Skeletal muscle tissue (tissue), 4 donors: ENCODE measurements around the gene RPL10. TPM values are rescaled to one million over a fixed set of nuclear protein-coding genes. Genes with fewer than 3 reads are reported as not detected.

Experiments
- H3K27ac ChIP-seq: one replicate; pipeline ENCODE4 v1.7.0; 2013; ENCODE audit warnings: mild to moderate bottlenecking, low read depth, low read length, inconsistent platforms
- H3K27me3 ChIP-seq, 3 donors: one replicate each; pipeline ENCODE4 v1.7.0; 2013; ENCODE audit warnings: low read length in 3 of 3; ENCODE audit not compliant: control insufficient read depth in 3 of 3, insufficient read depth in 3 of 3
- H3K36me3 ChIP-seq, 3 donors: one replicate each; pipeline ENCODE4 v1.7.0; 2013; ENCODE audit warnings: low read length in 3 of 3; ENCODE audit not compliant: control insufficient read depth in 3 of 3, insufficient read depth in 3 of 3
- H3K4me1 ChIP-seq, 3 donors: one replicate each; pipeline ENCODE4 v1.7.0; 2013; ENCODE audit warnings: low read length in 3 of 3, mild to moderate bottlenecking in 3 of 3; ENCODE audit not compliant: control insufficient read depth in 3 of 3, insufficient read depth in 3 of 3
- H3K4me3 ChIP-seq, 3 donors: one replicate each; pipeline ENCODE4 v1.7.0; 2013; ENCODE audit warnings: low read length in 3 of 3
- H3K9ac ChIP-seq, 3 donors: one replicate each; pipeline ENCODE4 v1.7.0; 2013; ENCODE audit warnings: low read length in 3 of 3, mild to moderate bottlenecking in 3 of 3, moderate library complexity in 2 of 3, low read depth in 1 of 3
- H3K9me3 ChIP-seq, 3 donors: one replicate each; pipeline ENCODE4 v1.7.0; 2013; ENCODE audit warnings: low read length in 3 of 3; ENCODE audit not compliant: control insufficient read depth in 3 of 3
- total RNA-seq: library from RNA; depleted of rRNA; stranded (reverse); fragments of >200 nt; gene quantifications from one replicate; pipeline ENCODE4 v1.2.3, GENCODE V29; 2014
- donor health status: Osteomylitis.

The RPL10 gene
- total RNA-seq: 4,963 TPM

DNA sequence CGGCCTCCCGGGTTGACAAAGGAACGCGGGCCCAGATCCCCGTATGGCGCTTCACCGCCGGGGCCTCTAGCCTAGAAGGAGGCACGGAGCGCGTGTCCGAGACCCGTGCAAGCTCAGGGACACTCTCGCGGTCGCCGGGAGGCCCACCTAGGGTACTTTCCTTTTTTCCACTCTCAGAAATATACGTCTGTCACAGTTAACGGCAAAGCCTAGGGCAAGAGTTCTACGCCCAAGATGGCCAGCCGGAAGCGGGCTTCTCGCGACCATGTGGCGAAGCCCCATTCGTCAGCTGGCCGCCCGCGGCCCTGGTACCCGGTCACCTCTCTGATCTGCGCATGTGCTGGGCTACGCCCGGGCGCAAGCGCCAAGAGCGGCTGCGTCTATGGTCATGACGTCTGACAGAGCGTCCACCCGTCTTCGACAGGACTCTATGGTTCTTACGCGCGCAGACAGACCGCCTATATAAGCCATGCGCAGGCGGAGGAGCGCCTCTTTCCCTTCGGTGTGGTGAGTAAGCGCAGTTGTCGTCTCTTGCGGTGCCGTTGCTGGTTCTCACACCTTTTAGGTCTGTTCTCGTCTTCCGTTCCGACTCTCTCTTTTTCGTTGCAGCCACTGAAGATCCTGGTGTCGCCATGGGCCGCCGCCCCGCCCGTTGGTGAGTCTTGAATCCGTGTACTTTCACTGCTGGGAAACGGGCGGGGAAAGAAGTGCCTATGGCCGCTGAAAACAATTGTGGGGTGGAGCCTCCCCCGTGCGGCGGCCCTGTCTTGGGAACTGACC is at the start of gene RPL10:
Gene RPL10 (plus strand): TSS at position 490 of the 780 bp plus-strand sequence. CDS start 143 bp downstream, at position 633.
- H3K4me3 ChIP-seq: peak within 1 kb of the TSS; percentile 74 to 91 (median 89)
- H3K4me1 ChIP-seq: peaks cover 18 to 29% (median 25%) of the 10 kb centered on the region in 3 donors
- H3K27me3 ChIP-seq: no peaks in the 10 kb centered on the region
- H3K9me3 ChIP-seq: no peaks in the 10 kb centered on the region
- peaks cover 18 to 22% (median 22%) of the 10 kb centered on the region in 3 donors for H3K36me3 ChIP-seq
- H3K27ac ChIP-seq: peak within 1 kb of the TSS; percentile 97
- peak within 1 kb of the TSS; percentile 95 to 99 (median 97) for H3K9ac ChIP-seq

DNA sequence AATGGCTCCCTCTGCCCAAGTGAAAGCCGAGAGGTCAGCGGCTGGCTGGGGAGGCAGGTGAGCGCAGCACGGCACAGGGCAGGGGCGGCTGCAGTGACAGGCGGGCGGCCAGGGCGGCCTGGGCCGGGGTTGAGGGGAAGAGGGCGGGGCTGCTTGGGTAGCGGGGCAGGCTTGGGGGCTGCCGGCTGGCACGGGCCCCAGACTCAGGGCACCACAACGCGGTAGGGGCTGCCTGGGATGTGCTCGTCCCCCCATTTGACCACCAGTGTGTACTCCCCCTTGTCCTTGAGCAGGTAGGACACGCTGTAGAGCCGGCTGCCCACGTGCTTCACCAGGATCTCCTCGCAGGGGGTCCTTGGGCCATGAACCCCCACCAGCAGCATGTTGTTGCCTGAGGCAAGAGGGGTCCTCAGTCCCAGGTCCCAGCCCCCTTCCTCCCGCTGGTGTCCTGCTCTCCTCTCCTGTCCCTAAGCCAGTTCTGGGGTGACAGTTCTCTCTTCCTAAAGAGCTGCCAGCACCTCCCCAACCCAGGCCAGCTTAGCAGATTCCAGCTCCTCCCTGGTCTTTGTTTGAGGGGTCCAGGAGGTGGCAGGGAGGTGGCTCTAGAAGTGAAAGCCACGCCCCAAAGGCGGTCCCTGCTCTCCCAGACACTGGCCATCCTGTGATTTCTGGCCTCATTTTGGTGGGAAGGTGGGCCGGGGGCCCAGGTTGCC is 49.4 kb upstream of the RPL10 start:
- Histone ChIP-seq H3K4me3 (no peak overlapping the region), H3K36me3 (peaks cover 7 to 16% (median 12%) of the 10 kb centered on the region in 3 donors), H3K27me3 (no peaks in the 10 kb centered on the region), H3K9me3 (no peaks in the 10 kb centered on the region), H3K9ac (no peak overlapping the region), H3K27ac (no peak overlapping the region), H3K4me1 (no peaks in the 10 kb centered on the region)

DNA sequence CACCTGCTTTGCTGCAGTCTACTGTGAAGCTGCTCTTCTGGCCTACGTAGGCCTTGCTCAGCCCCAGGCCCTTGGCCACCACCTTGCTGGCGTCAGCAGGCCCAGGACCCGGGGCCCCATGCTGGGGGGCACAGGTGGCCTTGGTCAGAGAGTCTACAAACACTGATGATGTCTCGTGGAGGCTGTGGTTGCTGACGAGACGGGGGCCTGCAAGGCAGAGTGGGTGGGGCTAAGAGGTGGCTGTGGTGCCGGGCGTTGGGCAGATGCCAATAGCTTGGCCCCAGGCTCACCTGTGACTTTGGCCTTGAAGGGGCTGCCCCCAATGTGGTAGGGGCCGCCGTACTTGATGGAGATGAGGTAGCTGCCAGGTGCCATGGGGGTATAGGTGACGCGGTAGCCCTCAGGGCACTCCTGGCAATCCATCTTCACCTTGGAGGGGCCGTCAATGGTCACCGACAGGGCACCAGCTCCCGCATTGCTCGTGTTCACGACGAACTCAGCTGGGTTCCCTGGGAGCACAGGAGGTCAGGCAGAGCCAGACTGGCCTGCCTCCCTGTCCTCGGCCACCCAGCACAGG is 48.7 kb upstream of the RPL10 start:
- Histone ChIP-seq H3K36me3 (peaks cover 12 to 19% (median 16%) of the 10 kb centered on the region in 3 donors), H3K9ac (no peak overlapping the region), H3K9me3 (no peaks in the 10 kb centered on the region), H3K27ac (no peak overlapping the region), H3K4me3 (no peak overlapping the region), H3K27me3 (no peaks in the 10 kb centered on the region), H3K4me1 (no peaks in the 10 kb centered on the region)

DNA sequence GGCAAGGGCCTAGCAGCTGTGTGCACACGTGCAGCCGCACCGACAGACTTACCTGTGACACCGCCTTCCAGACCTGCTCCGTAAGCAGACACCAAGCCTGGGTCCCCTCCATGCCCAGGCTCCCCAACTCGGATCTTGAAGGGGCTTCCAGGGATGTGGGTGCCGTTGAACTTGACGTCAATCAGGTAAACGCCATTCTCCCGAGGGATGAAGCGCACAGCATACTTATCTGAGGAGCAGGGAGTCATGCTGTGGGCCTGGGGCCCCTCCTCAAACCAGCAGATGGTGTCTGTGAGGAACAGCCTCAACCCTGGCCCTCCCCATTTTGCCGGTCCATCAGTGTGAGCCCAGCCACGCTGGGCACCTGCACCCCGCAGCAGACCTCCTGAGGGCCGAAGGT is 48.2 kb upstream of the RPL10 start:
- H3K9ac ChIP-seq: no peak overlapping the region
- H3K4me3 ChIP-seq: no peak overlapping the region
- no peaks in the 10 kb centered on the region for H3K4me1 ChIP-seq
- H3K36me3 ChIP-seq: peaks cover 12 to 19% (median 16%) of the 10 kb centered on the region in 3 donors
- no peaks in the 10 kb centered on the region for H3K9me3 ChIP-seq
- no peak overlapping the region for H3K27ac ChIP-seq
- no peaks in the 10 kb centered on the region for H3K27me3 ChIP-seq

DNA sequence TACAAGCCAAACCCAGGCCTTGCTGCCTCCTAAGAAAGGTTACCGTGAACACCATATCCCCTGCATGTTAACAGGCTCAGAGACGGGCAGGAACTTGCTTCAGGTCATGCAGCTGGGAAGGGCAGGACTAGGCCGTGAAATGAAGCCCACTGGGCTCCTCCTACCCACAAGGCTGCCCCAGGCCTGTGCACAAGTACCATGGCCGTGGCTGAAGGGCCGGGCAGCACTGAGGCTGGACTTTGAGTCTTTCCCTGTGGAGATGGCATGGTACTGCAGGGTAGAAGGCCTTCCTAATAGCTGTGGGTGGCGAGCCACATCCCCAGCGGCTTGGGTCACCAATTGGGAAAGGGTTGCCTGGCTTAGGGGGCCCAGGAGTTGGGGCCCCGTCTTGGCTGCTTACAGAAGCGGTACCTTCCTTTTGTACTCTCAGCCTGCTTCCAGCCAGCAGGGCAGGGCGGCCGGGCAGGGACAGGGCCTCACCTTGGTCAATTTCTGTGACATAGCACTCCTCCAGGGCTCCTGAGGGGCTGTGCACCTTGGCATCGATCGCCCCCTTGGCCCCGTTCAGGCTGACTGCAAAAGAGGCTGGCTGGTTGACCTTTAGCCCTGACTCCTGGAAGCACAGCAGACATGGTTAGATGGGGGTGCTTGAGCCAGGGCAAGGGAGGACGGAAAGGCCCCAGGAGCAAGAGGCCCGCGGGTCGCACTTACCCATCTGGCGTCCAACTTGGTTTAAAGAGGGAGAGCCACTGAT is 47.6 kb upstream of the RPL10 start:
- Histone ChIP-seq H3K27me3 (no peaks in the 10 kb centered on the region), H3K36me3 (peaks cover 12 to 19% (median 16%) of the 10 kb centered on the region in 3 donors), H3K9me3 (no peaks in the 10 kb centered on the region), H3K9ac (no peak overlapping the region), H3K4me1 (no peaks in the 10 kb centered on the region), H3K4me3 (no peak overlapping the region), H3K27ac (no peak overlapping the region)

DNA sequence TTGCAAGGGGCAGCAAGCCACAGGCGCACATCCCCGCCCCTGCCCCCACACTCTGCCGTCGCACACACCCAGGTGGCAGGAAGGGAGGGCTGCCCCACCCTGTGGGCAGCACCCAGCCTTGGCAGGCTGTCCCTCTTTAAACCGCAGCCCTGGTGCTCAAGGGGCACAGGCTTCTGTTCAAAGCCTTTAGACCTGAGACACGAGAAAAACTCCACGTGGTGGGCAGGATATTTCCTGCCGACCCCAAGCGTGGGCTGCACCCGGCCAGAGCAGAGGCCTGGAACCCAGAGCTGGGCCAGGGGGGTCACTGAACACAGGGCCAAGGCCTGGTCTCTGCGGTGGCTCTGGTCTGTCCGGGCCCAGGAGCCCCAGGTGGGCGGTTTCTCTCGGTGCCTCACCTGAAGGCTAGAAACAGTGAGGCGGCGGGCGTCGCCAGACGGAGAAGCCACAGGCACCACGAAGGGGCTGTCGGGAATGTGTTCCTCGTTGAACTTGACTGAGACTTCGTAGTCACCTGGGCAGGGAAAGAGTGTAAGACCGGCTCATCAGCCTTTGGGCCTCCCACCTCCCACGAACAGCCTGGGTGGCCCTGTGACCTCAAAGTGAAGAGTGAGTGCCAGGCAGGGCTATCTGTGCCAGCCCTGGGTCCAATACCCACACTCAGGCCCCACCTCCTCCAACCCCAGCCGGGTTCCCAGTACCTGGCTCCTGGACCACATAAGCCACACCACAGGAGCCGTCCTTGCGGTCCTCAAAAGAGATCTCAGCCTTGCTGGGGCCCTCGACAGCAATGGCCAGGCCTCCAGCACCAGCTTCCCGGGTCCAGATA is 46.8 kb upstream of the RPL10 start:
- no peak overlapping the region for H3K27ac ChIP-seq
- H3K36me3 ChIP-seq: peaks cover 12 to 19% (median 16%) of the 10 kb centered on the region in 3 donors

DNA sequence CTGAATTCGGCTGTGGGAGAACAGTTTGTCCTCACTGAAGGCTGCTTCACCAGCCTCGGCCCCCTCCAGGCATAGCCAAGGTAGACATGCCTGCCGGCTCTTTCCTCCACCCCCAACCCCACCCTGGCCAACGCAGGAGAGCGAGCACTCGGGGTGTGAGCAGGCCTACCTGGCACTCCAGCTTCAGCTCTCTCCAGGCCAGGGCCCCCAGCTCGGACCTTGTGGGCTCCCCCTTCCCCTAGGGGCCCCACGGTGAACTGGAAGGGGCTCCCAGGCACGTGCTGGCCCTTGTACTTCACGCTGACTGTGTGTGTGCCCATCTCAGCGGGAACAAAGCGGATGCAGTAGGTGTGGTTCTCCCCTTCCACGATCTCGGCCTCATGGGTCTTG is 46.2 kb upstream of the RPL10 start:
- H3K36me3 ChIP-seq: peaks cover 12 to 20% (median 16%) of the 10 kb centered on the region in 3 donors
- H3K4me1 ChIP-seq: no peaks in the 10 kb centered on the region
- no peak overlapping the region for H3K9ac ChIP-seq
- H3K27ac ChIP-seq: no peak overlapping the region
- H3K9me3 ChIP-seq: no peaks in the 10 kb centered on the region
- no peak overlapping the region for H3K4me3 ChIP-seq
- H3K27me3 ChIP-seq: no peaks in the 10 kb centered on the region

More for the DNA sequence above, 46.8 kb upstream of the RPL10 start:
- Histone ChIP-seq H3K9me3 (no peaks in the 10 kb centered on the region), H3K9ac (no peak overlapping the region), H3K4me1 (no peaks in the 10 kb centered on the region), H3K27me3 (no peaks in the 10 kb centered on the region), H3K4me3 (no peak overlapping the region)

DNA sequence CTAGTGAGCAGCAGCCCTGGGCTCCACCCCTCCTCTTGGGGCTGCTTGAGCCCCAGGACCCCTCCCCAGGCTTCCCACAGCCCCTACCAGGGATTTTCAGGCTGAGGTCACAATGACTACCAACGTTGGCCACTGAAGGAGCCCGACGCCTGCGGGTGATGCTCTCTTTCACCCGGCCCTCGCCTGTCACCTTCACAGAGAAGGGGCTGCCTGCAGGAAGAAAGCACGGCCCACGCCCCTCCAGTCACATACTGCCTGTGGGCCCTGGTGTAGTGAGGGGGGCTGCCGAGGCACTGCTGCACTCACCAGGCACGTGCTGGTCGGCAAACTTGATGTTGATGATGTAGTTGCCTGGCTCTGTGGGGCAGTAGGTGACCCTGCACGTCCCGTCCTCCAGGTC is 45.7 kb upstream of the RPL10 start:
- Histone ChIP-seq H3K27me3 (no peaks in the 10 kb centered on the region), H3K36me3 (peaks cover 12 to 24% (median 16%) of the 10 kb centered on the region in 3 donors), H3K4me3 (no peak overlapping the region), H3K9ac (no peak overlapping the region), H3K27ac (no peak overlapping the region), H3K9me3 (no peaks in the 10 kb centered on the region), H3K4me1 (no peaks in the 10 kb centered on the region)
